Mesenchymal stem cell (in vitro differentiated cells and primary cell): ENCODE measurements around the gene TALDO1.

Source experiments
- DNase-seq: peaks from one replicate; pipeline ENCODE4 v3.0.0-alpha.2; 2013
- H2AFZ ChIP-seq: one replicate; pipeline ENCODE4 v1.6.1; 2013; ENCODE audit warnings: low read depth, mild to moderate bottlenecking, control low read depth, inconsistent platforms, low read length, moderate library complexity
- H2AK5ac ChIP-seq: 2 replicates; pipeline ENCODE4 v1.6.1; 2013; ENCODE audit warnings: low read length, moderate library complexity, mild to moderate bottlenecking, inconsistent platforms; ENCODE audit not compliant: severe bottlenecking
- H2BK120ac ChIP-seq: one replicate; pipeline ENCODE4 v1.6.1; 2013; ENCODE audit warnings: low read depth, mild to moderate bottlenecking, inconsistent platforms, low read length, moderate library complexity
- H2BK12ac ChIP-seq, 2 experiments: one replicate each; pipeline ENCODE4 v1.6.1; 2013; ENCODE audit warnings: inconsistent platforms in 2 of 2, low read length in 2 of 2, mild to moderate bottlenecking in 2 of 2, moderate library complexity in 2 of 2, control low read depth in 1 of 2
- H2BK15ac ChIP-seq: one replicate; pipeline ENCODE4 v1.6.1; 2013; ENCODE audit warnings: mild to moderate bottlenecking, low read depth, inconsistent platforms; ENCODE audit not compliant: poor library complexity, severe bottlenecking
- H2BK5ac ChIP-seq: 2 replicates; pipeline ENCODE4 v1.6.1; 2013; ENCODE audit warnings: low read depth, mild to moderate bottlenecking, low read length, control low read depth, inconsistent platforms; ENCODE audit not compliant: poor library complexity, severe bottlenecking
- H3K14ac ChIP-seq, 2 experiments: one replicate each; pipeline ENCODE4 v1.6.1; 2013; ENCODE audit warnings: inconsistent platforms in 2 of 2, low read length in 2 of 2, control low read depth in 1 of 2, mild to moderate bottlenecking in 1 of 2, moderate library complexity in 1 of 2
- H3K18ac ChIP-seq, 2 experiments: one replicate each; pipeline ENCODE4 v1.6.1; 2013; ENCODE audit warnings: inconsistent platforms in 2 of 2, low read length in 2 of 2, control low read depth in 1 of 2, low read depth in 1 of 2, mild to moderate bottlenecking in 1 of 2
- H3K23ac ChIP-seq, 2 experiments: one replicate each; pipeline ENCODE4 v1.6.1; 2013; ENCODE audit warnings: inconsistent platforms in 2 of 2, low read length in 2 of 2, mild to moderate bottlenecking in 2 of 2, moderate library complexity in 2 of 2, control low read depth in 1 of 2
- H3K27ac ChIP-seq: 2 replicates; pipeline ENCODE4 v1.5.1; 2013; ENCODE audit warnings: mild to moderate bottlenecking, moderate library complexity, low read length, control low read depth, inconsistent platforms; ENCODE audit not compliant: poor library complexity, severe bottlenecking
- H3K27me3 ChIP-seq, 2 experiments: 2 replicates each; pipeline versions ENCODE4 v1.6.1 to v1.7.0; 2013; ENCODE audit warnings: low read length in 2 of 2, mild to moderate bottlenecking in 2 of 2, moderate library complexity in 2 of 2, control low read depth in 1 of 2, inconsistent platforms in 1 of 2; ENCODE audit not compliant: control insufficient read depth in 1 of 2, insufficient read depth in 1 of 2
- H3K36me3 ChIP-seq, 2 experiments: 2 replicates each; pipeline versions ENCODE4 v1.6.1 to v1.7.0; 2013; ENCODE audit warnings: low read length in 2 of 2, control low read depth in 1 of 2, inconsistent platforms in 1 of 2, low read depth in 1 of 2, mild to moderate bottlenecking in 1 of 2; ENCODE audit not compliant: insufficient read depth in 2 of 2, control insufficient read depth in 1 of 2
- H3K4ac ChIP-seq, 2 experiments: one replicate each; pipeline ENCODE4 v1.6.1; 2013; ENCODE audit warnings: inconsistent platforms in 2 of 2, low read length in 2 of 2, mild to moderate bottlenecking in 2 of 2, moderate library complexity in 2 of 2, control low read depth in 1 of 2, low read depth in 1 of 2
- H3K4me1 ChIP-seq: 2 replicates; pipeline ENCODE4 v1.6.1; 2013; ENCODE audit warnings: low read depth, low read length, control low read depth; ENCODE audit not compliant: control insufficient read depth, insufficient read depth
- H3K4me2 ChIP-seq: 2 replicates; pipeline ENCODE4 v1.6.1; 2013; ENCODE audit warnings: low read length, mild to moderate bottlenecking, inconsistent platforms; ENCODE audit not compliant: poor library complexity, severe bottlenecking
- H3K4me3 ChIP-seq, 2 experiments: 2 replicates each; pipeline versions ENCODE4 v1.5.1 to v1.7.0; 2013; ENCODE audit warnings: low read length in 2 of 2, mild to moderate bottlenecking in 2 of 2, control low read depth in 1 of 2, low read depth in 1 of 2; ENCODE audit not compliant: insufficient read depth in 1 of 2
- H3K79me1 ChIP-seq: replicated peaks from 2 replicates; pipeline ENCODE4 v1.6.1; 2013; ENCODE audit warnings: mild to moderate bottlenecking, control low read depth, low read length, inconsistent platforms; ENCODE audit not compliant: poor library complexity, severe bottlenecking
- H3K9ac ChIP-seq: 2 replicates; pipeline ENCODE4 v1.7.0; 2013; ENCODE audit warnings: mild to moderate bottlenecking, low read length, moderate library complexity
- H3K9me3 ChIP-seq: 2 replicates; pipeline ENCODE4 v1.7.0; 2013; ENCODE audit warnings: mild to moderate bottlenecking, low read length; ENCODE audit not compliant: control insufficient read depth
- H4K8ac ChIP-seq: one replicate; pipeline ENCODE4 v1.6.1; 2013; ENCODE audit warnings: inconsistent platforms, mild to moderate bottlenecking, low read length, moderate library complexity
- H4K91ac ChIP-seq: one replicate; pipeline ENCODE4 v1.6.1; 2013; ENCODE audit warnings: mild to moderate bottlenecking, low read length, inconsistent platforms
- WGBS: methylation state at CpG from one replicate; pipeline ENCODE4 v1.1.7; 2013; ENCODE audit warnings: mixed read lengths; 5-methylcytosine and 5-hydroxymethylcytosine counted together

The TALDO1 gene

GRCh38 chr11:763549-764321 lies 16.5 kb downstream of the TALDO1 start:
- H2BK5ac ChIP-seq = no peak overlapping the region
- no peak overlapping the region for H2AFZ ChIP-seq
- no peaks in the 10 kb centered on the region for H3K27me3 ChIP-seq
- peaks cover 33% of the 10 kb centered on the region for H3K4me1 ChIP-seq
- no peaks in the 10 kb centered on the region for H3K9me3 ChIP-seq
- H2AK5ac ChIP-seq = no peak overlapping the region
- H2BK12ac ChIP-seq = no peak overlapping the region
- DNase-seq = no peak
- no peak overlapping the region for H4K91ac ChIP-seq
- H3K14ac ChIP-seq = no peak overlapping the region
- H2BK15ac ChIP-seq = no peak overlapping the region
- no peak overlapping the region for H3K18ac ChIP-seq
- peaks cover 75 to 78% of the 10 kb centered on the region in 2 experiments for H3K36me3 ChIP-seq
- no peak overlapping the region for H3K27ac ChIP-seq
- WGBS = 93% methylated on average over 22 of the region's 22 CpGs
- H3K4ac ChIP-seq = no peak overlapping the region
- H3K4me2 ChIP-seq = no peak overlapping the region
- H3K4me3 ChIP-seq = no peak overlapping the region
- H3K79me1 ChIP-seq = peaks cover 18% of the 10 kb centered on the region
- peak overlapping the region; percentile 51 for H4K8ac ChIP-seq
- no peak overlapping the region for H2BK120ac ChIP-seq
- no peak overlapping the region for H3K23ac ChIP-seq
- H3K9ac ChIP-seq = no peak overlapping the region

- DNase-seq = no peak
Measured at GRCh38 chr11:764322-765024, 17.2 kb downstream of the TALDO1 start.

GRCh38 chr11:765025-765801 lies 17.9 kb downstream of the TALDO1 start:
- no peak overlapping the region for H2BK12ac ChIP-seq
- peak; percentile 50 for DNase-seq
- H3K18ac ChIP-seq = no peak overlapping the region
- no peak overlapping the region for H3K4ac ChIP-seq
- H2AK5ac ChIP-seq = no peak overlapping the region
- no peak overlapping the region for H2BK5ac ChIP-seq
- peaks cover 33% of the 10 kb centered on the region for H3K4me1 ChIP-seq
- WGBS = 88% methylated on average over 18 of the region's 19 CpGs
- no peak overlapping the region for H3K4me3 ChIP-seq
- no peak overlapping the region for H2BK15ac ChIP-seq
- no peaks in the 10 kb centered on the region for H3K9me3 ChIP-seq
- H3K27me3 ChIP-seq = no peaks in the 10 kb centered on the region
- H3K36me3 ChIP-seq = peaks cover 73 to 75% of the 10 kb centered on the region in 2 experiments
- peaks cover 20% of the 10 kb centered on the region for H3K79me1 ChIP-seq
- no peak overlapping the region for H3K23ac ChIP-seq
- H3K4me2 ChIP-seq = no peak overlapping the region
- no peak overlapping the region for H2BK120ac ChIP-seq
- no peak overlapping the region for H3K14ac ChIP-seq
- no peak overlapping the region for H4K91ac ChIP-seq
- H3K9ac ChIP-seq = no peak overlapping the region
- H2AFZ ChIP-seq = no peak overlapping the region
- peak overlapping the region; percentile 6 for H3K27ac ChIP-seq
- H4K8ac ChIP-seq = no peak overlapping the region

More at GRCh38 chr11:764322-765024, 17.2 kb downstream of the TALDO1 start:
- H3K27ac ChIP-seq = no peak overlapping the region
- H3K9ac ChIP-seq = no peak overlapping the region
- H4K8ac ChIP-seq = no peak overlapping the region
- no peak overlapping the region for H2AFZ ChIP-seq
- H2BK120ac ChIP-seq = no peak overlapping the region
- no peak overlapping the region for H3K18ac ChIP-seq
- WGBS = 96% methylated on average over 17 of the region's 18 CpGs
- H3K4me3 ChIP-seq = no peak overlapping the region
- no peak overlapping the region for H2BK5ac ChIP-seq
- peaks cover 33% of the 10 kb centered on the region for H3K4me1 ChIP-seq
- peaks cover 73 to 75% of the 10 kb centered on the region in 2 experiments for H3K36me3 ChIP-seq
- no peak overlapping the region for H2BK12ac ChIP-seq
- no peak overlapping the region for H2BK15ac ChIP-seq
- no peak overlapping the region for H3K14ac ChIP-seq
- no peaks in the 10 kb centered on the region for H3K9me3 ChIP-seq
- no peaks in the 10 kb centered on the region for H3K27me3 ChIP-seq
- no peak overlapping the region for H4K91ac ChIP-seq
- no peak overlapping the region for H2AK5ac ChIP-seq
- H3K79me1 ChIP-seq = peaks cover 18% of the 10 kb centered on the region
- no peak overlapping the region for H3K4me2 ChIP-seq
- H3K4ac ChIP-seq = no peak overlapping the region
- no peak overlapping the region for H3K23ac ChIP-seq

DNA sequence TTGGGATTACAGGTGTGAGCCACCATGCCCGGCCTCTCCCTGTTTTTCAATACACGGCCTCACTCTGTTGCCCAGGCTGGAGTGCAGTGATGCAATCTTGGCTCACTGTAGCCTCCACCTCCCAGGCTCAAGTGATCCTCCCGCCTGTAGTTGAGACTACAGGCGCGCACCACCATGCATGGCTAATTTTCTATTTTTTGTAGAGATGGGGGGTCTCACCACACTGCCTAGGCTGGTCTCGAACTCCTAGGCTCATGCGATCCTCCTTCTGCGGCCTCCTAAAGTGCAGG lies 18.5 kb downstream of the TALDO1 start:
- no peak overlapping the region for H4K8ac ChIP-seq
- no peak overlapping the region for H2BK15ac ChIP-seq
- no peaks in the 10 kb centered on the region for H3K27me3 ChIP-seq
- H3K9ac ChIP-seq = no peak overlapping the region
- H3K4me2 ChIP-seq = no peak overlapping the region
- H3K9me3 ChIP-seq = no peaks in the 10 kb centered on the region
- no peak overlapping the region for H2BK120ac ChIP-seq
- no peak for DNase-seq
- peaks cover 24% of the 10 kb centered on the region for H3K79me1 ChIP-seq
- H3K18ac ChIP-seq = no peak overlapping the region
- H4K91ac ChIP-seq = no peak overlapping the region
- H2BK12ac ChIP-seq = no peak overlapping the region
- peak overlapping the region; percentile 36 for H3K27ac ChIP-seq
- 98% methylated on average over 8 of the region's 8 CpGs for WGBS
- peaks cover 75 to 76% of the 10 kb centered on the region in 2 experiments for H3K36me3 ChIP-seq
- H2AFZ ChIP-seq = no peak overlapping the region
- H3K14ac ChIP-seq = no peak overlapping the region
- H3K4me1 ChIP-seq = peaks cover 33% of the 10 kb centered on the region
- no peak overlapping the region for H3K4ac ChIP-seq
- no peak overlapping the region for H2BK5ac ChIP-seq
- no peak overlapping the region for H2AK5ac ChIP-seq
- no peak overlapping the region for H3K23ac ChIP-seq
- H3K4me3 ChIP-seq = no peak overlapping the region
